ENCODE results near the gene GPC6.

DNA sequence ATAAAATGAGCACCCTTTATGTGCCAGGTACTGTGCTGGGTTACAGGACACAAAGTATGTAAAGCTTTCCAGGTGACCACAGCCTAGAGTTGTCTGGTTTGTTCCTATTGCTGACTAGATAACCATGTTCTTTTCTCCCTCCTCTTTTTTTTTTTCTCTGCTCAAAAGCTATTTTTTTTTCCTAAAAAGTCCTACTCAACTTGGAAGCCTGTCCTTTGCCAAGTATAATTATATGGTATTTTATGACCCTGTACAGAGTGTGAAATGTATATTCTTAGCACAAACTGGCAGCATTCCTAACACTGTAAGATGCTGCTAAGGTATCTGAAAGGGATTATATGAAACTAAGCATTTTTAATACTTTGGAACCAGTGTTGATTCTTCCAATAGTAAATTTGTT, 171.0 kb downstream of the GPC6 start:
- TF ChIP-seq, protein P1, sequence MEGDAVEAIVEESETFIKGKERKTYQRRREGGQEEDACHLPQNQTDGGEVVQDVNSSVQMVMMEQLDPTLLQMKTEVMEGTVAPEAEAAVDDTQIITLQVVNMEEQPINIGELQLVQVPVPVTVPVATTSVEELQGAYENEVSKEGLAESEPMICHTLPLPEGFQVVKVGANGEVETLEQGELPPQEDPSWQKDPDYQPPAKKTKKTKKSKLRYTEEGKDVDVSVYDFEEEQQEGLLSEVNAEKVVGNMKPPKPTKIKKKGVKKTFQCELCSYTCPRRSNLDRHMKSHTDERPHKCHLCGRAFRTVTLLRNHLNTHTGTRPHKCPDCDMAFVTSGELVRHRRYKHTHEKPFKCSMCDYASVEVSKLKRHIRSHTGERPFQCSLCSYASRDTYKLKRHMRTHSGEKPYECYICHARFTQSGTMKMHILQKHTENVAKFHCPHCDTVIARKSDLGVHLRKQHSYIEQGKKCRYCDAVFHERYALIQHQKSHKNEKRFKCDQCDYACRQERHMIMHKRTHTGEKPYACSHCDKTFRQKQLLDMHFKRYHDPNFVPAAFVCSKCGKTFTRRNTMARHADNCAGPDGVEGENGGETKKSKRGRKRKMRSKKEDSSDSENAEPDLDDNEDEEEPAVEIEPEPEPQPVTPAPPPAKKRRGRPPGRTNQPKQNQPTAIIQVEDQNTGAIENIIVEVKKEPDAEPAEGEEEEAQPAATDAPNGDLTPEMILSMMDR (IDR thresholded peaks at IDR 0.05) = no peak
- TF ChIP-seq EP300 (IDR thresholded peaks at IDR 0.05) (no peak), POLR2A (IDR thresholded peaks at IDR 0.05) (no peak)
